Esophagus squamous epithelium (tissue), 5 donors: ENCODE measurements around the gene CRB2. TPM values are rescaled to one million over a fixed set of nuclear protein-coding genes. Genes with fewer than 3 reads are reported as not detected.

ENCODE experiments used
- DNase-seq: peaks from one replicate; lab custom pipeline; 2025; lab: John Stamatoyannopoulos, UW
- H3K27ac ChIP-seq, 4 donors: fragments of 200-600 bp; sonication (generic); one replicate each; pipeline ENCODE4 v1.5.1; 2016 to 2019; ENCODE audit warnings: mild to moderate bottlenecking in 1 of 4
- H3K27me3 ChIP-seq, 4 donors: fragments of 200-600 bp; sonication (generic); 1 replicate in 3 of 4; 2 replicates in 1 of 4; pipeline versions ENCODE4 v1.5.1 to v1.6.0; 2017 to 2021; ENCODE audit warnings: antibody characterized with exemption in 1 of 4
- H3K36me3 ChIP-seq, 3 donors: fragments of 200-600 bp; sonication (generic); one replicate each; pipeline ENCODE4 v1.5.1; 2016 to 2019
- H3K4me1 ChIP-seq, 3 donors: fragments of 200-600 bp; sonication (generic); one replicate each; pipeline ENCODE4 v1.5.1; 2017 to 2019
- H3K4me3 ChIP-seq, 4 donors: fragments of 200-600 bp; sonication (generic); 1 replicate in 3 of 4; 2 replicates in 1 of 4; pipeline ENCODE4 v1.5.1; 2016 to 2019; ENCODE audit warnings: mild to moderate bottlenecking in 2 of 4, moderate library complexity in 1 of 4
- H3K9me3 ChIP-seq, 3 donors: fragments of 200-600 bp; sonication (generic); one replicate each; pipeline ENCODE4 v1.5.1; 2016 to 2019
- POLR2A ChIP-seq, 4 donors: fragments of 450-650 bp; IDR thresholded peaks; one replicate each; pipeline ENCODE4 v1.6.1; 2017; ENCODE audit warnings: antibody characterized with exemption in 4 of 4, mild to moderate bottlenecking in 4 of 4, moderate library complexity in 3 of 4
- WGBS, 2 donors: methylation state at CpG; one replicate each; pipeline ENCODE4 v1.1.5; 2018; 5-methylcytosine and 5-hydroxymethylcytosine counted together
- intact Hi-C: fragments of 100-400 bp; cut with DNase I; formaldehyde crosslinking; loops from one replicate; pipeline ENCODE4 v1.15.0; 2022
- total RNA-seq, 4 donors: library from RNA; depleted of rRNA; stranded (reverse); fragments of >200 nt; gene quantifications; one replicate each; pipeline ENCODE4 v1.1.0, GENCODE V29; 2016
- TF ChIP-seq, protein P1 (sequence below), 6 experiments: fragments of 450-650 bp in 4 of 6; fragments of 200-600 bp in 2 of 6; sonication (generic) in 2 of 6; IDR thresholded peaks; one replicate each; pipeline ENCODE4 v1.5.1; 2016 to 2019; ENCODE audit warnings: antibody characterized with exemption in 6 of 6, mild to moderate bottlenecking in 4 of 6, moderate library complexity in 4 of 6
- donor health status: DM: yes; HTN: yes; CAD: no.

CRB2 gene
- total RNA-seq, 4 donors from 2014 or later: not detected

DNA sequence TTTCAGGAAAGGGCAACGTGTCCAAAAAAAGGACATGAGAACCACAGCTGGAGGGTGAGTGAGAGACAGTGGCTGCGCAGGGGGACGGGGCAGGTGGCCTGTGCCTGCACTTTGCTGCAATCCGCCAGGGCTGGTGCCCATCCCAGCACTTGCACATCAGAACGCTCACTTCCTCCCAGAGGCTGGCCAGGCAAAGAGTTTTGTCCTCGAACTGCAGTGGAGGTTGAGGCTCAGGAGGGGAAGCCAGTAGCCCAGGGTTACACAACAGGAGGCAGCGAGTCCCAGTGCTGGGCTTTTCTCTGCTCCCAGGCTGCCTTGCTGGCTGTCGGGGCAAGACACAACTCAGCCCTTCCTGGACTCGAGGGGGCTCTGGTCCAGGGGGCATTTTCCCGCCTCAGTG, 33.1 kb downstream of the CRB2 start:
- no peaks in the 10 kb centered on the region for H3K4me1 ChIP-seq

DNA sequence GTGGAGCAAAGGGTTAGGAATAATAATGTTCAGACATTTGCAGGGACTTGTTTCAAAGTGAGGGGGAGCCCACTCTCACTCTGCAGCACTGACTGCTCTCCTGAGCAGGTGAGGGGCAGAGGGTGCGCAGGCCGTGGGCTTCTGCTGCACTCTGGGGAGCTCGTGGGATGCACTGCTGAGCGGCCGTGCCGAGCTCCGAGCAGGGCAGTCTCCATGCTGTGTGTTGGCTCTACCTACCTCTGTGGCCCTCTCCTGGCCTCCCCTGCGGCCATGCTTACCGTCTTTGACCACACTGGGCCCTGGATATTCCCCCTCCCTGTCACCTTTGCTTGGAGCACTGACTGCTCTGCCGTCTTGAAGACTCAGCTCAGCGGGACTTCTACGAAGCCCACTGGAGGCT, 33.7 kb downstream of the CRB2 start:
- no peak for DNase-seq
- Histone ChIP-seq H3K36me3 (no peaks in the 10 kb centered on the region), H3K27me3 (no peaks in the 10 kb centered on the region), H3K27ac (no peak overlapping the region), H3K9me3 (no peaks in the 10 kb centered on the region), H3K4me3 (no peak overlapping the region), H3K4me1 (no peaks in the 10 kb centered on the region)
- WGBS, 2 donors: 59 to 75% methylated on average over 7 to 11 of the region's 12 CpGs
- TF ChIP-seq, protein P1, sequence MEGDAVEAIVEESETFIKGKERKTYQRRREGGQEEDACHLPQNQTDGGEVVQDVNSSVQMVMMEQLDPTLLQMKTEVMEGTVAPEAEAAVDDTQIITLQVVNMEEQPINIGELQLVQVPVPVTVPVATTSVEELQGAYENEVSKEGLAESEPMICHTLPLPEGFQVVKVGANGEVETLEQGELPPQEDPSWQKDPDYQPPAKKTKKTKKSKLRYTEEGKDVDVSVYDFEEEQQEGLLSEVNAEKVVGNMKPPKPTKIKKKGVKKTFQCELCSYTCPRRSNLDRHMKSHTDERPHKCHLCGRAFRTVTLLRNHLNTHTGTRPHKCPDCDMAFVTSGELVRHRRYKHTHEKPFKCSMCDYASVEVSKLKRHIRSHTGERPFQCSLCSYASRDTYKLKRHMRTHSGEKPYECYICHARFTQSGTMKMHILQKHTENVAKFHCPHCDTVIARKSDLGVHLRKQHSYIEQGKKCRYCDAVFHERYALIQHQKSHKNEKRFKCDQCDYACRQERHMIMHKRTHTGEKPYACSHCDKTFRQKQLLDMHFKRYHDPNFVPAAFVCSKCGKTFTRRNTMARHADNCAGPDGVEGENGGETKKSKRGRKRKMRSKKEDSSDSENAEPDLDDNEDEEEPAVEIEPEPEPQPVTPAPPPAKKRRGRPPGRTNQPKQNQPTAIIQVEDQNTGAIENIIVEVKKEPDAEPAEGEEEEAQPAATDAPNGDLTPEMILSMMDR (IDR thresholded peaks at IDR 0.05): no peak
- no peak for TF ChIP-seq POLR2A (IDR thresholded peaks at IDR 0.05)
- intact Hi-C loops: no loop called here

More for the DNA sequence above, 33.1 kb downstream of the CRB2 start:
- intact Hi-C loops: no loop called here
- no peaks in the 10 kb centered on the region for H3K27me3 ChIP-seq
- H3K9me3 ChIP-seq: no peaks in the 10 kb centered on the region
- no peak overlapping the region for H3K27ac ChIP-seq
- H3K4me3 ChIP-seq: no peak overlapping the region
- H3K36me3 ChIP-seq: no peaks in the 10 kb centered on the region
- TF ChIP-seq, protein P1 (IDR thresholded peaks at IDR 0.05): no peak
- TF ChIP-seq POLR2A (IDR thresholded peaks at IDR 0.05): no peak
- no peak for DNase-seq
- 79 to 93% methylated on average over 3 to 5 of the region's 10 CpGs for WGBS, 2 donors

DNA sequence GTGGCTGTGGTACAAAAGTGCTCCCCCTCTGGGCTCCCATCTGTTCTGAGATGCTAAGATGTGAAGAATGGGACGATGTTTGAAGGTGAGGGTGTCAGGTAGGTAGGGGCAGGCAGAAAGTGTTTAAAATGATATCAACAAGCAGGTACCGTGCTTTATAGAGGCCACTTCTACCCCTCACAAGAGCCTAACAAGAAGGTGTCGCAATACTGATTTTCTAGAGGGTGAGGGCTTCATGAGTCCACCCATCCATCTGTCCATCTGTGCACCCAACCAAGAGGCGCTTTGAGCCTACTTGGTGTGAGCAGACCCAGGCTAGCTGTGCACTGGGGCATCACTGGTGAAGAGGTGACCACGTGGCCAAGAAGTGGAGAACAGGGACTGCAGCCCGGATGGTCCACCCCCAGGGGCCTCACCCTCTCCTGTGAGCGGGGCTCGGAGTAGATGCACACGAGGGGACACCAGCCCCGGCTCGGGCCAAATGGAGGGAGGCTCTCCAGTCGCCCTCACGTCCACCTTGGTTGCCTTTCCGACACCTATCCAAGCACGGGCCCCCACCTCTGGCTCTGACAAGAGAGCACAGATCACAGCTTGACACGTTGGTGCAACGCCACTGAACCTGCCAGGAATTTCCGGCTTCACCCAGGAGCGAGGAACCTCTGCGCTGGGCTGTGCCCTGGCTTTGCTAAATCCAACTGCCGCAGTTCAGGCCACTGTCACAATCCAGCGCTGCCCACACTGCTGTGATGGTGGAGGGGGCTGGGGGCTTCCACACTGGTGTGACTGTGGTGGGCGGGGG, 34.5 kb downstream of the CRB2 start:
- no peak overlapping the region for H3K4me3 ChIP-seq
- H3K27me3 ChIP-seq: no peaks in the 10 kb centered on the region
- H3K27ac ChIP-seq: no peak overlapping the region
- WGBS, 2 donors: 90 to 100% methylated on average over 3 to 13 of the region's 23 CpGs
- no peak for DNase-seq
- H3K9me3 ChIP-seq: no peaks in the 10 kb centered on the region
- no peaks in the 10 kb centered on the region for H3K4me1 ChIP-seq
- intact Hi-C loops: no loop called here
- H3K36me3 ChIP-seq: no peaks in the 10 kb centered on the region
- TF ChIP-seq POLR2A (IDR thresholded peaks at IDR 0.05): no peak
- TF ChIP-seq, protein P1 (IDR thresholded peaks at IDR 0.05): no peak

DNA sequence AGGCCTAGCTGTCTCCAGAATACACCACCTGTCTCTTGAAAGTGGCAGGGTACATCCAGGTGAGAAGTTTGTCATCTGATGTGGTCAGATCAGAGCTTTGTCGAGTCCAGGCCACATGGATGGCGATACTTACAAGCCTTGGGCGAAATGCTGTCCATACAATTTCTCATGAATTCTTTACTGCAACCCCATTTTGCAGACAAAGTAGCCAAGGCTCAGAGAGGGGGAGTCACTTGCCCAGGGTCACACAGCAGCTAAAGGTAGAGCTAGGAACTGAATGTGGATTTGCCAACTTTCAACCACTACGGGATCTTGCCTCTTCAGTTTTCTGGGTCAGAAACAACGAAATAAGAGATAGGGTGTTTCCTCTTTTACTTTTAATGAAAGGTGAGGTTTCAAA, 35.2 kb downstream of the CRB2 start:
- intact Hi-C loops: no loop called here
- Histone ChIP-seq H3K4me3 (no peak overlapping the region), H3K27ac (no peak overlapping the region), H3K9me3 (no peaks in the 10 kb centered on the region), H3K4me1 (no peaks in the 10 kb centered on the region), H3K27me3 (no peaks in the 10 kb centered on the region), H3K36me3 (no peaks in the 10 kb centered on the region)
- DNase-seq: no peak
- TF ChIP-seq, protein P1 (IDR thresholded peaks at IDR 0.05): no peak
- WGBS, 2 donors: 92 to 94% methylated on average over 3 to 4 of the region's 5 CpGs

DNA sequence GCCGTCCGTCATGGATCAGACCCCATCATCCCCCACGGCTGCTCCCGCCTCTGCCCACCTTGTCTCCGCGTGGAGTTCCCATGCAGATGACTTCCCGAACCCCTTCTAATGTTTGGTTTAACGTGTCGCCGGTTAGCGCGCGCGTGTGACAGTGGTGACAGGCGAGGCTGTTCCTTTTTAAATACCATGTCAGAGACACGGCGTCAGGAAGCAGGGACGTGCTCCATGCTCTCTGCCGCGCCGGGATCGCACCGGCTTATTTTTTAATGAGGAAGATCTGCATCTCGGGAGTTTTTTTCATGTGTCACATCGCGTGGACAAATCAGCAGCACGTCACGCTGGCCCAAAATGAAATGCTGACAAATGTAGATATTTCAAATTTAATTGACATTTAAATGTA, 35.9 kb downstream of the CRB2 start:
- WGBS, 2 donors: 87 to 88% methylated on average over 17 to 28 of the region's 28 CpGs
- H3K4me3 ChIP-seq: no peak overlapping the region
- DNase-seq: no peak
- no peaks in the 10 kb centered on the region for H3K9me3 ChIP-seq
- H3K4me1 ChIP-seq: no peaks in the 10 kb centered on the region
- H3K27me3 ChIP-seq: no peaks in the 10 kb centered on the region
- no peak for TF ChIP-seq POLR2A (IDR thresholded peaks at IDR 0.05)
- TF ChIP-seq, protein P1 (IDR thresholded peaks at IDR 0.05): no peak
- H3K27ac ChIP-seq: no peak overlapping the region
- intact Hi-C loops: no loop called here
- H3K36me3 ChIP-seq: no peaks in the 10 kb centered on the region
